Lower leg skin (tissue), 4 donors: ENCODE data around the gene TMEM131L. TPM values are rescaled to one million over a fixed set of nuclear protein-coding genes. Genes with fewer than 3 reads are reported as not detected.

ENCODE experiments used
- total RNA-seq, 4 donors: library from RNA; depleted of rRNA; stranded (reverse); fragments of >200 nt; gene quantifications; one replicate each; pipeline ENCODE4 v1.1.0, GENCODE V29; 2016

TMEM131L gene
- total RNA-seq, 4 donors from 2014 or later, result 8.3 to 15.9 (median 12.1) TPM

Other genes starting within 250 kb of the TMEM131L start
- 1 to 10 TPM in 1 of 4 donors, under 1 TPM in 1, not detected in 2; 0.49 to 2.4 TPM for gene MND1, start 121.7 kb upstream of the TMEM131L start, total RNA-seq
- 10 to 100 TPM in 2 of 4 donors, 1 to 10 TPM in 2; 5.0 to 11.7 (median 7.9) TPM for gene TLR2, start 217.9 kb downstream of the TMEM131L start, total RNA-seq